NAMALWA (cell line): ENCODE results near the gene NKD1.

Experiments used
- DNase-seq: peaks from one replicate; pipeline ENCODE4 v3.0.0-alpha.2; 2015; ENCODE audit warnings: low spot score

Gene NKD1

DNA sequence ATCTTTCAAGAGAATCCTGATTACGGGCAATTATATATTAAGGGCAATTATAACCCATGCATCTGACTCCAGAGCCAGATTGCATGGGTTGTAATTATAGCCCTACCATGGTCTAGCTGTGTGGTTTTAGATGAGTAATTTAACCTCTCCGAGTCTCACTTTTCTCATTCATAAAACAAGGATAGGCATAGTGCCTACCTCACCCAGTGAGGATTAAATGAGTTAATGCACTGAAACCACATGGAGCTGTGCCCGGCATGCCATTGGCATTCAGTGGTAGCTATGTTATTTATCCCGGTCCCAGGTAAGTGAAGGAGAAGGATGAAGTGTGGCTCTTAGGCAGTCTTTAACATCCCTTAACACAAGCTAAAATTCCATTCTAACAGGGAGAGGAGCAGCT, 126.6 kb downstream of the NKD1 start:
- DNase-seq = no peak

DNA sequence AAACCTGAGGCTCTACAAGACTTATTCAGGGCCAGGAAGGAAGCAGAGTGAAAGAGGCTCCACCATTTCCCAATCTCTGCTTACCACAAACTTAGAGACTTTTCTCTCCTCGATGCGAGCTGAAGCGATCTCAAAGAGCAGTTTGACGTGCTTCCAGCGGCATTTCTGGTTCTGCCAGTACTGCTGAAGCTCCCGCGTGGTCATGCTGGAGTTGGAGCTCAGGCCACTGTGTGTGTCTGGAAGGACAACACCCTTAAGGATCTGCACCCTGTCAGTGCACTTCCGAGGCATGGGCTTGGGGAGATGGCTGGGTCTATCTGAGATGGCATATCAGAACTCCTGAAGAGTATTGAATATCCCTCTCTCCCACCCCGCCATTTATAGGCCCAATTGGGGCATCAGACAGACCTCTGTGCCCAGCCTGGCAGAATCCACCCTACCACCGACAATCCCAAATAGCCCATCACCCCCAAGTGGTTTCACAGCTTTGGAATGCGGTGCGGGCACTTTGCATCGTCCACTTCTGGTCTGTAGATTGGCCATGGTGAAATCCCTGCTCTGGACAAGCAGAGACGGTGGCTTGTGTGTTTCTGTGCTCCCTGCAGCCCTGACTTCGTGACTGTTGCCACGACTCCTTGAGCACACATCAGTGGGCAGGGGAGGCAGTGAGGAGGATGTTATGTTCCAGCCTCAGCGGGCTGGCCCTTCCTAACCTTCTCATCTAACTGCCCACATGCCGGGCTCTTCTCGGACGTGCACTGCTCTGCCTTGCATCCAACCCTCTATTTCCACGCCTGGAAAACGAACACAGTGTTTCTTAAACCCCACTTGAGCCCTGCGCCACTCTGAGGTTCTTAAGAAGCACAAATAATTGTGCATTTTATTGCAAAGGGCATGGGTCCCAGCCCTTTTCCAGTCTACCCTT, 127.8 kb downstream of the NKD1 start:
- DNase-seq = no peak

DNA sequence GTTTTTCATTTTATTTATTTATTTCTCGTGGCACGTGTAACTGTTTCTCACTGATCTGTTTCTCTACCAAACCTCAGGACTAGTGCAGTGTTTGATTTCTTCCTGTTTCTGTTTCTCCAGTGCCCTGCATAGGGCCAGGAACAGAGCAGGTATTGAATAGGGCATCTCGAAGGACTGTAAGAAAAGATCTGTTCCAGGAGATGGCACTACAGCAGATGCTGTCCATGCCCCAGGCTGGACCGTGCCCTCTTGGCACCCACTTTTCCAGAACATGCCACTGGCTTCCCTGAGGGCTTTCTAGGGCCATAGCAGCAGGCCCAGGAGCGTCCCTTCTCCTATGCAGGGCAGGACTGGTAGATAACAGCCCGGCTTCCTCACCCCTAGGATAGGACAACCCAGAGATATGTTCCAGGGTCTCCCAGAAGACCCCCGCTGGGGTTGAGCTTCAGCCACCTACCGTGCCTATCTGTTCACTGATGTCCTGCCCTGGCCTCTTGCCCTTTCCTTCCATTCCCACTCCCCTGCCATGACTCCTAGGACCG, 128.6 kb downstream of the NKD1 start:
- DNase-seq = no peak

DNA sequence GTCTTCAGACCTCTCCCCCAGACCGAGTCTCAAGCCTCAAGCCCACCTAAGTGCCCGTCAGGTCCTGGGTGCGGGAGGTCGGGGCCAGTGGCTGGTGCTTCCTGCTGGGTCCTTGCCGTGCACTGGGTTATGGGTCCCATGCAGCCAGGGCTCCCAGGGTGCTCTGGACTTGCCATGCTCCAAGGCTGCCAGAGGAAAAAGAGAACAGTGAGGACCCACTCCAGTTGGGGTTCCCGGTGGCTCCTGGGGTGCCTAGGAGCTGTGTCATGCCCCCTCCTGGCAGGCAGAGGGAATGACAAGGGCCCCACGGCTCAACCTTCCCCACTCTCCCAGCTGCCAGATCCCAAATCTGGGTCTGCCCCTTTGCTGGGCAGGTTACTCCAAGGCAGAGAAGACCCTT, 129.2 kb downstream of the NKD1 start:
- no peak for DNase-seq

DNA sequence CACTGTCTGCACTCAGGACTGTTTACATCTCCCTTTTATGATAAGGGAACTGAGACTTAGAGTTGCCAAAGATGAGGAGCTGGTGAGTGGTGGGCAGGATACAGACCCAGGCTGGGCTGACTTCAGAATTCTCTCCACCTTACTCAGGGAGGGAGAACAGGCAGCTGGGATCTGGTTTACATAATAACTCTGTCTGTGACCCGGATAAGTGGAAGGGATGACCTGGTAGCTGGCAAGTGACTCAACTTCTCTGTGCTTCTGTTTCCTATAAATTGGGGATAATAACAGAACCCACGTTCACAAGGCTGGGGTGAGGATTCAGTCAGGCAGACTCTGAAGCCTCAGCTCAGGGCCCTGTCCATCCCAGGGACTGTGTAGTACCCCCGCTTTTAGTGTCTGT, 130.3 kb downstream of the NKD1 start:
- DNase-seq = no peak

DNA sequence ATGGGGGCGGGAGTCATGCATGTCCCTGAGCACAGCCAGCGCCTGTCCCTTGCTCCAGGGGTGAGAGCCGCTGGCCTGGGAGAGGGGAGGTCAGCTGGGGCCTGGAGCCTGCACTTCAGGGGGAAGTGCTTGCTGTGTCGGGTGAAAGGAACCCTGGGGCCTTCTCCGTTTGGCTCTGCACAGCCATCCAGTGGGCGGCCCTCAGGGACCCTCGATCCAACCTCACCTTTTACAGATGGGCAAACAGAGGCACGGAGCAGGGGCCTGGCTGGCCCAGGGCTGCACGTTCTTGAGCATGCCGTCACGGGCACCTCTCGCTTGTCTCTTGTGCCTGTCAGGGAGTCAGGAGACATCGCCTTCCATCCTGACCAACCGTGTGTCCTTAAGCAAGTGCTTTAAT, 131.1 kb downstream of the NKD1 start:
- DNase-seq = no peak

DNA sequence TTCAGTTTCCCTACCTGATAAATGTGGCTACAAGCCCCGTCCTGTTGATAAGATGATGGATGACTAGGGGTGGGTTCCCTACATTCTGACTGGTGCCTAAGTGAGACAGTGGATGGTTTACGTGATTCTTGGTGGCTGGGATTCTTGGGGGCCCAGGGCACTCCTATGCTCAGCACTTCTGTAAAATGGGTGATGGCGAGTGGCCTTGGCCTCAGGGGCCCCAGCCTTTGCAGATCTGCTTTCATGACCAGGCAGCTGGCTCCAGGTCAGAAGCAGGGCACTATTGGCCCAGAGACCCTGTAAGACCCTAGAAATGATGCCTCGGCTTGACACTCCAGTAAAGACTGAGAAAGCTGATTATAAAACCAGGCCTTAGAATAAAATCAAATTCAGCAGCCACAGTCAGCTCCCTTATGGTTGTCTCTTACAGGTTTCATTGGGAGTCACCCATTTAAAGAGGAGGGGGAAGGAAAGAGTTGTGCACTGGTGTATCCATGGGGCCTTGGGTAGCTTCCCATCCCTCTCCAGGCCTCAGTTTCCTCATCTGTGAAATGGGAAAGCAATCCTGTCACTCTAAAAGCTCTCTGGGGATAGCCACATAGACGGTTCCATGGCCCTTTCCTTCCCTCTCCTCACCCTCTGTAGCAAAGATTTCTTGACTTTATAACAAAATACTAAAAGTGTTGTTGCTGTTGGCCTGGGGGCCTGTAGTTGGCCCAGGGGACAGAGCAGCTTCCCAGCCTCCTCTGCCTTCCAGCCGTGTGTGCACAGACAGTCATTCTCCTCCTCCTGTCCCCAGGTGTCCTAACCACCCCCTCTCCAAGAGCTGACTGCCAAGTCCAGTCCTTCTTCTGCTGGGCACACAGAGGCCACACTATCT, 131.7 kb downstream of the NKD1 start:
- DNase-seq = no peak

DNA sequence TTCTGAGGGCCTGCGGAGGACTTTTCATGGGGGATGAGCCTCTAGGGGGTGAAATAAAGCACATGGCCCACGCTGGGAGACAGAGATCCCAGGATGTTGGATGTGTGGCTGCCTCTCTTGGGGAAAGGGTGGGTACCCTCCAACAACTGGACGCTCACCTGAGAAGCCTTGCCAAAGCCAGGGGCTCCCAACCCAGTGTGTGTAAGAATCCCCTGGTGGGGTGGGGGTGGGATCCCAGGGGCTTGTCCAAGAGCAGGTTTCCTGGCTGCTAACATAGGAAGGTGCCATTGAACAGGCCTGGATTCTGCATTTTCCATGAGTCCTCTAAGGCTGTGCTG, 132.3 kb downstream of the NKD1 start:
- no peak for DNase-seq

DNA sequence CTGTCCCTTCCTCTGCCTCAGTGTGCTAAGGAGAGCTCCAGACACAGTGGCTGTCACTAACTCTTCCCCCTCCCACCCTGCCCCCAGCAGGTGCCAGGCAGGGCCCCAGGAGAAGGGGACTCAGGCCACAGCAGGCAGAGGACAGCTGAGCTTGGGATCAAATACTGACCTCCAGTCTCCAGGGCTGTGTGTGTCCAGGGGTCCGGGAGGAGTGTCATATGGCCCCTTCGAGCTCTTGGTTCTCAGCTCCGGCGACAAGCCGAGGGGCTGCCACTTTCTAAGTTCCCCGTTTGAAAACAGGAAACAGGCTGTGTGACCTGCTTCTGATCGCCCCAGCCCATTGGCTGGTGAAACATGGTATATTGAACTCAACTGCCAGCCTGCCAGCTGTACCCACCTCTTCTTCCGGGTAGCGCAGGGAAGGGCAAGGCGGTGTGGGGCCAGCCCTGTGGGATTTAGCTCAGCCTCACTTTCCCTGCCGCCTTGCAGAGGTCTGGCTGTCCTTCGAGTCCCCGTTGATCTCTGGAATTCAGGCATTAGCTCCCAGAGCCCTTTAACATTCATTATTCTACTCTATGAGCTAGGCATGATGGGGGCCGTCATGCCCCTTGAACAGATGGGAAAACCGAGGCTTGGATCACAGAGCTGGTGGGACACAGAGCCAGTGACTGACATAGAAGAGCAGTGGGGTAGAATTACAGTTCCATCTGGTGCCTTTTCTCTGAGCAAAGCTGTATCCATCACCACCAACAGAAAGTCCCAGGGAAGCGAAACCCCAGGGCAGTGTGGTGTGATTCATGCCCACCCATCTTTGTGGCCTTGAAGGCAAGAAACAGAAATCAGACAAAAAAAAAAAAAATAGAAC, 133.1 kb downstream of the NKD1 start, which contains the start of gene SNX20:
SNX20 (minus strand) TSS at position 292 of the 865 bp plus-strand sequence. CDS start 3,786 bp downstream, outside the sequence.
- DNase-seq = no peak

DNA sequence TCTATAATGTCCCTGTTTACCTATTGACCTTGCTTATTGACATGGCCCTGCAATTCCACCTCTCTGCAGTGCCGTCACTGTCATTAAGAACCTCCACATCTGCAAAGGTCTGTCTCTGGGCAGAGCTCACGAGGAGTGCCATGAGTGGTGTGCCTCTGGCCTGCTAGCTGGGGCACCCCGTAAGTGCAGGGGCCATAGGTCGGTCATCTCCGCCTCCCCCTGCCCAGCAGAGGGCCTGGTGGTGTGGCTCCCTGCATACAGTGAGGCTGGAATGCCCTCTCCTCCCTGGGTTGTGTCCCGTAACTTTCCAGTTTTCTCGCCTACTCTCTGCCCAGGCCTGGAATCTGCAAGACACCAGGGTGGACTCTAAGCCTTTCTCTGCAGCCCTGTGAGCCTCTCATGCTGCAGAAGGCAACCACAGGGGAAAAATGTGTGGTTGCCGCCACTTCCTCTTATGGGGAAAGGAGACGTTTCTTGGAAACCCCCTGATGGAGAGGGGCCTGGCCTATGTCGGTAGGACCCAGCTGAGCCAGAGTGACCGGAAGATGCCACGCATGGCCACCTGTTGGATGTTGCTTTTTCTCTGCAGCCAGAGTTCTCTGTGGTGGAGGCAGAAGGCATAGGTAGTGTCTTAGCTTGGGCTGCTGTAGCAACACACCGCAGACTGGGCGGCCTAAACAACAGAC, 135.6 kb downstream of the NKD1 start:
- peak; percentile 21 for DNase-seq

DNA sequence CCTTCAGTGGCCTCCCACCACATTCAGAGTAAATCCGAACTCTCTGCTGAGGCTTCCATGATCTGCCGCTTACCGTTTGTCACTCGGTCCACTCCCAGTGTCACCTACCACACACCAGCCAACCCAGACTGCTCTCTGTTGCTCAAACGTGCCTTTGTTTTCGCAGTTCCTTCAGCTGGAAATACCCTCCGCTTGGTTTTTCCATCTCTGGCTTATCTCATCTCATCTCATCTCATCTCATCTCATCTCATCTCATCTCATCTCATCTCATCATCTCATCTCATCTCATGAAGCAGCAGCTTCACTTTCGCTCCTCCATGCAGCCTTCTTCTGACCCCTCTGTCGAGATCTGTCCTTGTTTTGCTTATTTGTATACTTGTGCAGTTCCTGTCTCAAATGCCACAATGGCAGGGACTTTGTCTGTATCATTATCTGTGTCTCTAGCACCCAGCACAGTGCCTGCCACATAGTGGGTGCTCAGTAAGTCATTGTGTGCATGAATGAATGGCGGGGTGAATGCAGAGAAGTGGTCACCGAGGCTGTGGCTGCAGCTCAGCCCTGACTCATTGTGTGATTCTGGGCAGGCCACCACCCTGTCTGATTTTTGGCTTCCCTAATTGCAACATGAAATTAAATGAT, 136.7 kb downstream of the NKD1 start:
- no peak for DNase-seq

DNA sequence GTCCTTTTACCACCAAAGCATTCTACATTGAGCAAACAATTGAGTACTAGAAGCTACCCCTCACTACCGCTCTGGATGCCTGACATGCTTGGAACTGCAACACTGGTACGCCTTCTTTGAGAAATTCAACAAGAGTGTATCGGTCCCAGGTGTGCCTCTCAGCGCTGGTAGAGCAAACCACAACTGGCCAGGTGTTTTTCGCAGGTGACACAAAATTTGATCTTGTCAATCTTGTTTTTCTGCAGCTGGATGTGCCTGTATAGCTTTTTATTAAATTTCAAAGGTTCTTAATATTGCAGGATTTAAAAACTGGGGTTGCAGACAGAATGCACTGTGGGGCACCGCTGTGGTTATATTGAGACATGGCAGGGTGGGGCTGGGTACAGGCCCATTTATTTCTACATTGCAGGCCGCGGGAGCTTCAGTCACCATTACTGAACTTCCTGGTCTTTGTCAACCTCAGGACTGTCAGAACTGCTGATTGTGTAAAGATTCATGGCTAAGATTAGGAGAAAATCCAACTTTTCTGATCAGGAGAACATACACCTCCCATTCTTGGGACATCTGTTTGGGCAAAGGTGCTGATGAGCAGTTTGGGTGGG, 137.4 kb downstream of the NKD1 start:
- no peak for DNase-seq

DNA sequence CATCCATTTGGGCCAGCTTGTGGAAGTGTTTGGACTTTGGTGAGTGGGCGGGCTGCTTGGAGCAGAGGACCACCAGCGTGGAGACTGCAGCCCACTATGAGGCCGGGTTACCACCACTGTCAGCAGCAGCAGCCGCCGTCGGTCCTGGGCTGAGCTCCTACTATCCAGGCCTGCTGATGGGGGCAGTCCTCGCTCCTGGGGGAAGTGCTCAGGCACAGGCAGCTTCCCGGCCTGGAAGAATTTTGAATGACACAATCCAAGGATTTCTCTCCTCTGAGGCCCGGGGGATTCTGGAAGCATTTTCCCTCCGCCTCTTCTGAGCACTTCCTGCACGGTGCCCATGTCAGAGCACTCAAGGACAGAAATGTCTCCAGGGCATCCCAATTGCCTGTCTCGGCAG, 139.9 kb downstream of the NKD1 start:
- DNase-seq = no peak

DNA sequence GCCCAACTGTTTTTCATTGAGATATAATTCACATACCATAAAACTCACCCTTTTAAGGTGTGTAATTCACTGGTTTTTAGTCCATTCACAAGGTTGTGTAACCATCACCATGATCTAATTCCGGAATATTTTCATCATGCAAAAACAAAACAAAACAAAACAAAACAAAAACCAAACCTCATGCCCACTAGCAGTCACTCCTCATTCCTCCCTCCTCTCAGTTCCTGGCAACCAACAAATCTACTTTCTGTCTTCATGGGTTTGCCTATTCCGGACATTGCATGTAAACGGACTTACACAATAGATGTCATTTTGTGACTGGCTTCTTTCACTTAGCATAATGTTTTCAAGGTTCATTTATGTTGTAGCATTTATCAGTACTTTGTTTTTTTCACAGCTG, 140.7 kb downstream of the NKD1 start:
- DNase-seq = no peak

DNA sequence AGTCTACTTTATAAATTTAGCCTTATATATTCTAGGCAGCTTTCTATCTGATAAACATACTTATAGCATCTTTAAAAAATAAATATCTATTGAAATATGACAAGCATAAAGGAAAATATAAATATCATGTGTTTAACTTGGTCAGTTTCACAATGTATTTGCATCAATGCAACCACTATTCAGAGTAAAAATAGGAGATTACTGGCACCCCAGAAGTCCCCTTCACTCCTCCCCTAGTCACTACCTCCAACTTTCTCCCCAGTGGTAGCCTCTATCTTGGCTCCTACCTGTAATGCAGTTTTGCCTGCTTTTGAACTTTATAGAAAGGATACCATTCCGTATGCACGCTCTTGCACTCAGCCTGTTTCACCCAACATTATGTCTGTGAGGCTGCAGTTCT, 142.0 kb downstream of the NKD1 start:
- DNase-seq = no peak

DNA sequence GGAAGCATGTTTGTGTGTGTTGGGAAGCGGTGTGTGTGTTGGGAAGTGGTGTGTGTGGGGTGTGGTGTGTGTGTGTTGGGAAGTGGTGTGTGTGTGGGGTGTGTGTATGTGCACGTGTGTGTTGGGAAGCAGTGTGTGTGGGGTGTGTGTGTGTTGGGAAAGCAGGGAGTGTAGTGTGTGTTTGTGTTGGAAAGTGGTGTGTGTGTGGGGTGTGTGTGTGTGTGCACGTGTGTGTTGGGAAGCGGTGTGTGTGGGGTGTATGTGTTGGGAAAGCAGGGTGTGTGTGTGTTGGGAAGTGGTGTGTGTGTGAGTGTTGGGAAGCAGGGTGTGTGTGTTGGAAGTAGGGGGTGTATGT, 144.4 kb downstream of the NKD1 start:
- no peak for DNase-seq

DNA sequence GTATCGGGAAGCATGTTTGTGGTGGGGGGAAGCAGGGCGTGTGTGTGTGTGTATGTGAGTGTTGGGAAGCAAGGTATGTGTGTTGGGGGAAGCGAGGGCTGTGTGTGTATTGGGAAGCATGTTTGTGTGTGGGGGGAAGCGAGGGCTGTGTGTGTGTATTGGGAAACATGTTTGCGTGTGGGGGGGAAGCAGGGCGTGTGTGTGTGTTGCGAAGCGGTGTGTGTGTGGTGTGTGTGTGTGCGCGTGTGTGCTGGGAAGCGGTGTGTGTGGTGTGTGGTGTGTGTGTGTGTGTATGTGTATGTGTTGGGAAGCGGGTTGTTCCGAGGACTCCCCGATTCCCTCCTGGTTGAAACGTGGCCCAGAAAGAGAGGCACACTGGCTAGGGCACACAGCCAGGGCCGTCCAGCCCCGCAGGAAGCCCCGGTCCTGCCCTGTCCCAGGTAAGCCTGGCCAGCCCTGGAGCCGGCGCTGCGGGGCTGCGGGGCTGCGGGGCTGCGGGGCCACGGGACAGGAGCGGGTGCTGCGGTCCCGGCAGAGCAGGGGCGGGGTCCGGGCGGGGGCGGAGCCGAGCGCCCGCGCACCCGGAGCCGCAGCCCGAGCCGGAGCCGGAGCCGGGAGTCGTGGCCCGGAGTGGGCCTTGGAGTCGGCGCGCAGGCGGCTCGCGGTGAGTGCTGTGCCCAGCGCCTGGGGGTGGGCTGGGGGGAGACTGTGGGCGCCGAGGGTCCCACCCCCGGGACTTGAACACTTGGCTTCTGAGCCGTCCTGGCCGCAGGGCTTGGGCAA, 145.0 kb downstream of the NKD1 start, which contains the start of gene NOD2:
NOD2 (plus strand) TSS at position 608 of the 783 bp plus-strand sequence. CDS start 5,890 bp downstream, outside the sequence.
- DNase-seq = no peak

DNA sequence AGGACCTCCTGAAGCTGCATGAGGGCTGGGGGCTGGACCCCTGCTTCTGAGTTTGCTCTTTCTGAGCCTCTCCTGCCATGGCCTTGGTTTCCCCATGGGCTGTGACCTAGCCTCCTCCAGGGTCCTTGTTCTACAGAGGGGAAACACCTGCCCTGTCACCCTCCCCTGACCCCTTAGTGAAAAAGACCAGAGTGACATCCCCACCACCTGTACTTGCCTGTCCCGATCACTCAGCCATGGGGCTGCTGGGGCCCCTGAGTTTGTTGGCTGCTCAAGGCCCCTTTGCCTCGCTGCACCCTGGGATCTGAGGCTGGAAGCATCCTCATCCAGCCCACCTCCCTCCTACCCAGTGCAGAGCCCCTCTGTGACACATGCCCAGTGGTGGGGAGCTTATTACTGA, 146.0 kb downstream of the NKD1 start:
- no peak for DNase-seq
